Left hindlimb (tissue), 1 donor: ENCODE data around the gene CNTN4.

Experiments
- DNase-seq: peaks from one replicate; pipeline ENCODE4 v3.0.0-alpha.2; 2018

CNTN4 gene

DNA sequence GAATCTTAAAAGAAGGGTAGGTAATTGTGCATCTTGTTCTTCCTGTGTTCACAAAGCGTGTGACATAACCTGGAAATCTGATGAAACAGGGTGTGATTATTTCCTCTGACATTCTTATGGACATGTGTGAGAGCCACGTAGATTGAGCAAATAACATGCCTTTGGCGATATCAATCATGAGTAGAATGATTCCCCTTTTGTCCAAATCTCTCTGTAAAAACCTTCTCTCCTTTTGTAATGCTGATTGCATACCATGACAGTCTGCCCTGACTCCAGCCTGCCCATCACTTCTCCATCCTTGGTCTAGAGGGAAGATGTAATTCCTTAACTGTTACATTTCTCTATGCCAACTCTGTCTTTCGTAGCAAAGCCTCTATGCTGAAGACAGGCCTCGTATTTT is 896.5 kb downstream of the CNTN4 start:
- DNase-seq: no peak

DNA sequence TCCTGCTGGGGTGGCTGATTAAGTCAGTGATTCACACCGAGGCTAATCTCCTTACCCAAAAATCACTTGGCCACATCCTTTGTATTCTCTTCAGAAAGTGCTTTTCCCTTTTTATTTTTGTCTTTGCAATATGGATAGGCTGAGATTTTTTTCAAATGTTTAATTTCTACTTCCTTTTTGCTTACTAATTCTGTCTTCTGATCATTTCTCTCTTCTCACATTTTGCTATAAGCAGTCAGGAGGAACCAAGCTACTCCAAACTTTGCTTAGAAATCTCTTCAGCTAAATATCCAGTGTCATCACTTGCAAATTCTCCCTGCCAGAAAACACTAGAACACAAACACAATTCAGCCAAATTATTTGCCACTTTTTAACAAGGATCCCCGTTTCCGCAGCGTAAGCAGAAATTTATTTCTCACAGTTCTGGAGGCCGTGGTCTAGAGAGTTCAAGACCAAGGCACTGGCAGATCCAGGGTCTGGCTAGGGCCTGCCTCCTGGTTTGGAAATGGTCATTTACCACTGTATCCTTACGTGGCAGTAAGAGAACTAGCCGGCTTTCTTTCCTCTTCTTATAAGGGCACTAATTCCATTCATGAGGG is 906.6 kb downstream of the CNTN4 start:
- DNase-seq: no peak

DNA sequence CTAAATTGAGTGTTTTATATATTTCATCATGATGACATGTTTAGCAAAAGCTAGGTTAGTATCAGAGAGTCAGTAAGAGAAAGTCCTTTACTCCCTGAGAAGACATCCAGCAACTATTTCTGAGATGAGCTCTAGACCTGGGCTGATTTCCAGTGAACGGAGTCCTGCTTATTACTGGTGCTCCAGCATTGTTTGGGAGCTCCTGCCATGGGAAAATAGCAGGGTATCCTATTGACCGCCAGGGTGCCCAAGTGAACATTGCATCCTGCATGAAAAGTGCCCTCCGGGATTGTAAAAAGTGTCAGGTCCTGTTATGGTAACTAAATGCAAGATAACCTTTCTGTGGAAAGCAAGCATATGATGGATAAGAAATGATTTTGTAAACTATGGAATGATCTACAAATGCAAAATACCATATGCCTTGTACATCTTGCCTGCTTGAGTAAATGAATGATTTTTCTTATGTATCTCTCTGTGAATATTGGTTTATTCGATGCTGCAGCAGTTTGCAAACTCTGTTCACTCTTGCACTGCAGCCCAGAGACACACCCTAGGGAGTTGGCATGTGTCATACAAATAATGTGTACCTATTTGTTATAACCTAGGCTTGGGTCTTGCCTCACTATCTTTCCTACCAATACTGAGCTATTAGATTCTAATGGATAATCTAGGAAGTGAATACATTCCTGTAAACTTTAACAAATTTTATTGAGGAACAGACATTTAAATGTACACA is 914.8 kb downstream of the CNTN4 start:
- no peak for DNase-seq

DNA sequence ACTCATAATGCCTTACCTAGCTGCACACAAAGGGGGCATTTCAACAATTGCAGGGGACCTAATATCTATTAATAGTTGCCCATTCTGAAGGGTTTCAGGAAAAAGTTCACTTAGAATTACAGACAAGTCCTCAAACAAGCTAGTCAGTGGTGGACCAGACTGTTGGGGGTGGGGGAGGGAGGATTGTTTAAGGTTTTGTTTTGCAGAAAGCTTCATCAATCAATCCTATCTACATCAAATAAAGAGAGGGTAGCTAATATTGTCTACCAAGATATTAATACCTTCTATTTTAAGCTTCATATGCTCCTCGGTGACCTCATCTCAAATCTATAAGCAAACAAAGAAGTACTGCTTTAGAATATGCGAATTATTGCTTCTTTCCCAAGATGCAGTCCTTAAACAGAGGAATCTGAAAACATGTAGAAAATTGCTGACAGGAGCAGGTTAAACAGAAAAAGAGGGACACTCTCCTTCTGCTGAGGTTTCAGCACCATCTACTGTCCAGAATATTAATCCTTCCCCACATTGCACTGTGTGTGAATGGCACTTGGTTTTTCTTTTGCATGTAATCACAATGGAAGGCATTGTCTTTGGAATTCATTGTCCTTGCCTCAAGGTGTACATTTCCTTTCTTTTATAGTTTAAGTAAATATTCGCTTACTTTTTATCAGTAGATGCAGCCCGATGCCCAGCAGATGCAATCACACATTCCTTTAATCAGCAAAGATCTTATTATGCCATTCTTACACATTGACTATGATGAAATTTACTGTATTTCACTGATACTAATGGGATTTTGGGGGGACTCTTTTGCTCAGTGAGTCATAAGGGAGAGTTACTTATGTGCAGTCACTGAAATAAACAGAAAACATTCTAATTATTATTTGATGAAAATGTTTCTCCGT is 916.8 kb downstream of the CNTN4 start:
- no peak for DNase-seq

DNA sequence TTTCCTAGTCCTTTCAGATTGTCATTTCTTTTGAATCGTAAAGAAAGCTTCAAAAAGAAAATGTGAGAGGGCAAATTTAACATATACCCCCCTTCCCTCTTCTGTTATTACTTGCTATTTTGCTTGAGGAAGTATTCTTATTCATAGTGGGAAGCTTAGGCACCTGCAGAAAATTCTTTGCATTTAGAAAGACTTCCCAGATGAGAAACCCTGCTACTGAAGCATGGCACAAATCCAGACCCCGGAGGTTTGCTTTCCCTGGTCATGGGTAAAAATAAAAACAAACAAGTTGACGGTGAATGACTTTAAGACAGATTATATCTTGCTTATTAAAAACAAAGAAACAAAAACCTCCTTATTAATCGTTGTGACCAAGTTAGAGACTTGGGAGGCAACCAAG is 917.6 kb downstream of the CNTN4 start:
- no peak for DNase-seq

DNA sequence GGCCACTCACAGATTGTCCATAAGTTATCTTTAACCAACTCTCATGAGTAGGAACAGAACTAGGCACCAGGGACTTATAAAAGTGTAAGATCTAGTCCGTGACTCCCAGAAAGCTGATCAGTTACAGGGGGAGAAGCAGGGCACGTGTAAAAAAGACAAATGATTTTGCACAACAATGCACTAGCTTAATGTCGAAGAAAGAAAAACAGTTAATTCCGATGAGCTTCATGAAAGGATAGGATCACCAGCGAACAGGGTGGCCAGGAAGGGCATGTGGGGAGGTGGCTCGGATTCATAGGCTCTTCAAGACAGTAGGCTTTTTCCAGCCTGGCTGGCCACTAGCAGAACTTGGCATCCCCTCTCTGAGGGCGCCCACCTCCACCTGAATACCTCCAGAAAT is 921.5 kb downstream of the CNTN4 start:
- DNase-seq: no peak

DNA sequence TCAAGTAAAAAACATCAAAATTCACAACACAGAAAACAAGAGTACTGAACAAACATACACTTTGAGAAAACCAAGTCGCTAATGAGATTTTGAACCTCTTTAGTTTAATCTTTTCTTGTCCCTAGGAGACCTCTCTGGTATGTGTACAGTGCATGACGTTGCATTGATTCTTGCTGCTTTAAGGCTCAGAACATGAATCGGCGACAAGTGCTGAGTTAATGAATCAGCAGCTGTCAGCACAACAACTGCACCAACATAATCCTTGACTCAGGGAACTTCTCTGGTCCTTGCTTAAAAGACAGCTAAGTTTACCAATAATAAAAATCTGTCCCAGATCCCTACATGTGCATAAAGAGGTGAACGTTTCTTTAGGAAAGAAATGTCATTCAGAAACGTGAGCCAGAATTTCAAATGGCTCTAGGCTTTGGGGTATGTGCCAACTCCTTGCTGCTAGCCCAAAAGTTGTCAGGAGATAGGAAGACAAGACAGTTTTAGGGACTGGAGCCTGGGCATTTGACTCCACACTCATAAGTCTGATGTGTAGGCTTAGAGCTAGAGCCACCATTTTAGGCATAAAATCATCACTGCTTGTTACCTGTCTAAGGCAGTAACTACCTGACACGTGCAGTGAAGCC is 924.6 kb downstream of the CNTN4 start:
- no peak for DNase-seq

DNA sequence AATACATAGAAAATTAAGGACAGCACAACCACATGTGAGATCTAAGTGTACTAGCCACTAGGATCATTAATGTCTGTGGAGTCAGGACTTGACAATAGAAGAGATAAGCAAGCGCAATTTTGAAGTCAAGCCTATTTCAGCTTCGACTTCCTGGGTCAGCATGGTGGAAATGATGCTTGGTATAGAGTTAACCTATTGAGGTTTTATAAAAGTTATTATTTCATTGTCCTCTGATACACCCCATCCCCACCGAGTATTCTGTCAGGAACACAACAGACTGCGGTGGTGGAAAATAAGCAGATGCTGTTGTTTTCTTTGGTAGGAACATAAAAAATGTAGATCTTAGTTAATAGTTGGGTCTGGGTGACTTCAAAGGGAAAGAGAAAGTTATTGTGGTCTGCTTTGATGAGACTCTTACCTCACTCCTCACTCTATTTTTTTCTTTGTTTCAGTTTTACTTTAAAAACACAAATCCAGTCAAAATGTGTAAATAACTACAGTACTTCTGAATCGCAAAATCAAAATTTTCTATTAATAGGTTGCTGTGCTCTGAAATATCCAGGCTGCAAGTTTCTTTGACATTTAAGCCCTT is 929.4 kb downstream of the CNTN4 start:
- no peak for DNase-seq

DNA sequence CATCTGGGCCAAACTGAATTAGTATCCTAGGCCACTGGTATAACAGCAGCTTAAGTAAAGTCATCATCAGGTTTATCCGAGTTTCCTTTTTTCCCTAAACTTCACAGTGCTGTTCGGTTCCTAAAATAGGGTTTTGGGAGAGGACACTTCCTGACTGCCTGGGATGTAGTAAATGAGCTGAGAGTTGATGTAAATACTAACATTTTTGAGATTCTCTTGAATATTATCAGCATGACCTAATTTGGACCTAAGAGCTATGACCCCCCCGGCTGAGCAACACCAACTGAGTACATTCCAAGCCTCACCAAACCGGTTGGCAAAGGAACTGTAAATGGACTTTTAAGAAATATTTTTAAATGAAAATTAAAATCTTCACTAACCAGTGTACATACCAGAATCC is 932.7 kb downstream of the CNTN4 start:
- no peak for DNase-seq

DNA sequence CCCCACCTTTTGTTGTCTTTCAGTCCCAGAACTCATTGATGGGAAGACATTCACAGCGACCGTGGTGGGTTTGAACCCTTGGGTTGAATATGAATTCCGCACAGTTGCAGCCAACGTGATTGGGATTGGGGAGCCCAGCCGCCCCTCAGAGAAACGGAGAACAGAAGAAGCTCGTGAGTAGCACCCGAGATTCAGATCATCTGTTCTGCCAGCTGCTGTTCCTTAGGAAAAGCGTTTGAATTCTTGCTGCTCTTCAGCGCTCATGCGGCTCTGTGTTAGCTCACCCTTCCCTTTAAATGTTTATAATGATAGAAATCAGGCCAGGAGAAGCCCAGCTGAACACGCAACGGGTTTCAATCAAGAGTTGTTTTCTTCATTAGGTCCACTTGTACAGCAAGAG is 938.5 kb downstream of the CNTN4 start:
- DNase-seq: no peak

DNA sequence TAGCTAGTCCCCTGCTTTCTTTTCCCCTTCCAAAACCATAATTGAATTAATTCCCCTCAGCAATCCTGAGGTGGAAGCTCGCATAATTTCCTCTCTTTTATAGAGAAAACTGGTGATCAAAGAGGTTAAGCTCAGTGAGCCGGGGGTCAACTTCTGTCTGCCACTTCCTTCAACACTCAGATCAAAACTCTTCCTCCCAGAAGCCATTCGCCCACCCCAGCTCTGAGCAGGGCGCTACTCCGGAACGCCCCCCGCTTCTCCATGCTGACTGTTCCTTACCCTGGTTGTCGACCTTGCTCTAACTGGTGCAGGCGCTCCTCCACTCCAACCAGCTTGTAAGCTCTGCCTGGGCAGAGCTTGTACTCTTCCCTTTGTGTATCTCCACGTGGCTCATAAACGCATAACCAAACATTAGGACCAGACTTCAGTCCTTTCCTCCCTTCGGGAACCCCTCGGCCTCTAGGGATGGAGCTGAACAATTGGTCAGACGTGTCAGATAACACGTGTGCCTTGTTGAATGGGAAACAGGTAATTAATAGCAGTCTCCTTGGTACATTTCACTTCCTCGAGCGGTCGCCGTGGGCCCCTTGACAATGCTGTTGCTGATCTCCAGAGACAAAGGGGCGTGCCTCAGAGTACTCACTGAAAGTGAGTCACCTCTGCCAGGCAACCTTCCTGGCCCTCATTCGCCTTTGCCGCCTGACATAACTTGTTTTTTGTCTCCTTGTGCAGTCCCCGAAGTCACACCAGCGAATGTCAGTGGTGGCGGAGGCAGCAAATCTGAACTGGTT is 939.7 kb downstream of the CNTN4 start:
- DNase-seq: no peak

DNA sequence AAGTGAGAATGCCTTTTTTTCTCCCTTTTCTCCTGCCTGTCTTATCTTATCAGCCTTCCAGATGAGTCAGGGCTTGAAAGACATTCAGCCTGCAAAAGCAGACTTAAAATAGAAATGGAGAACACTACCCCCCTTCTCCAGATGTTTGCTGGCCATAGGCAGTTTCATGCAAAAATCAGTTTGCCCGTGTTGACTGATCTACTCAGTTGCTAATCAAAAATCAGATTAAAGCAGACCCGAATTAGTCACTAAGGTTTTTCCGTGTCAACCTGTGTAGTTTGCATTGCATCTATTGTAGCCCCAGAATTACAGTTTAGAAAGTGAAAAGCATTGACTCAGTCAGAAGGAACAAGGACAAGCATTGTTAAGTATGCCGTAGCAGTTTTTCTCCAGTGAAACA is 955.3 kb downstream of the CNTN4 start:
- no peak for DNase-seq

DNA sequence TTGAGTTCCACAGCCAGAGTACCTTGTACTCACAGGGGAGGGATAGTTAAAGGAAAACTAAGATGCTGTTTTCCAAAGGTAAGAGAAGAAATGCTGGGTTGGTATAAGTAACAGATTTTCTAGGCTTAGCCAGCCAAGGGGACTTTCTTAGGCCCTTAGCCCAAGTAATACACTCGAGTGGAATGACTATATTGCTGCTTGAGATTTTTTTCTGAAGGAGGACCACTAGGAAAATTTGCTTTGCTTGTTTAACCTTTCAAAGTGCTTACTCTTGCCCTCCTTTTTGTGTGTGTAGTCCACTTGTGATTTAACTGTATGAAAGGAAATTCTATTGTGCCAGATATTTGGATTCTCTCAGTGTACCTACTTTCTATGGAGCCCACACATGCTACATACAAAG is 961.0 kb downstream of the CNTN4 start:
- DNase-seq: no peak

DNA sequence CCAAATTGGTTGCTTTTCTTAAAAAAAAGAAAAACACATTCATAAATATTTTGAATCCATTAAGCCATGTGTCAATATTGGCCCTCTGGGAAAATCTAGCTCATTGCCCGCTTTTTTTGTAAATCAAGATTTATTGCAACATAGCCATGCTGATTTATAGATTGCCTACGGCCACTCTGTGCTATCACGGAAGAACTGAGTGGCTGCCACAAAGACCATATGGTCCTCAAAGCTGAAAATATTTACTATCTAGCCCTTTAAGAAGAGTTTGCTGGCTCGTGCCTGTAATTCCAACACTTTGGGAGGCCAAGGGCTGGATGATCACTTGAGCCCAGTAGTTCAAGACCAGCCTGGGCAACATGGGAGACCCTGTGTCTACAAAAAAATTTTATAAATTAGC is 965.6 kb downstream of the CNTN4 start:
- no peak for DNase-seq

DNA sequence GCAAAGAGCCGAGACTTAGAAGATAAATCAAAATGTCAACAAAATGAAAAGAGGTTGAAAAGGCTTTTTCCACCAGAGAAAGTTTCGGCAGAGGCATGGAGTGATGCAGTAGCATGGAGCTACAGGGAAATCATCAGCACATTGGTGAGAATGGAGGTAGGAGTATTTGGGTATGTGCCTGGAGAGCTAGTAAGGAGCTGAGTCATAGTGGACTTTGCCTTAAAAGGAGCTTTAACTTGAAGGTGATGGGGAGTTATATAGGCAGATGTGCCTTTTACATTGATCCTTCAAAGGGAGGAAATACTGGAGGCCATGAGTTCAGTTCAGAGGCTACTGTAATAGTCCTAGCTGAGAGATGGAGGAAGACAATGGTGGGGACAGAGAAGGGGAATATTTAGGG is 967.2 kb downstream of the CNTN4 start:
- DNase-seq: no peak

DNA sequence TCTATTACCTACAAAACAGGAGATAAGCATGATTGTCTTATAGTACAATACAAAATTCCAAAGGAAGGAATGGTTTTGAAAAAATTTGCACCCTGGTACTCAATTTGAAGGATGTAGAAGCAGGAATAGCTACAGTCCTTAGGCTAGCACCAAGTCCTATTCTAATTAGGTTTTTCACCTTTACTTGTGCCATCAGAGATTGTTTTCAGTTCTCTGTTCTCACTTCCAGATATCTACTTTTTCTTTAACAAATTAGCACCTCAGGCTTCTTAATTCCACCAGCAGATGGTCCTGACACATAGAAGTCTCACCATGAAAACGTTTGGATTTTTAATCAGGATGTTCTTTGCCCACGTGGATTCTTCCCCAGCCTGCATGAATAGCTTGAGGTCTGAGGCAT is 967.7 kb downstream of the CNTN4 start:
- DNase-seq: no peak

DNA sequence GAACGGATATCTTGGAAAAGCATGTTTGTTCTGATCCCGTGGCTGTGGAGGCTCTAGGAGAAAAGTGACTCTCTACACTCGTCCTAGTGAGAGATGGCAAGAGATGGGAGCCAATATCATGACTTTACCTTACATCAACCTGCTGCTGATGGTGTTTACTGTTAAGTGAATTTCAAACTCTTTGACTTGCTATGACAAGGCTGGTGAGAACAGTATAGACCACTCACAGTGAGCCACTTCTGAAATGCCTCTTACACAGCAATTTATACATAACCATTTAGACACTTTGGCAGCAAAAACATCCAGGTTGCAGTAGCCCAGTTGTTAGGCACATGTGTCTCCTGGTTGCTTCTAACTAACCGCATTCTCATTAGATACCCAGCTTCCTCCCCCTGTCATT is 968.2 kb downstream of the CNTN4 start:
- no peak for DNase-seq

DNA sequence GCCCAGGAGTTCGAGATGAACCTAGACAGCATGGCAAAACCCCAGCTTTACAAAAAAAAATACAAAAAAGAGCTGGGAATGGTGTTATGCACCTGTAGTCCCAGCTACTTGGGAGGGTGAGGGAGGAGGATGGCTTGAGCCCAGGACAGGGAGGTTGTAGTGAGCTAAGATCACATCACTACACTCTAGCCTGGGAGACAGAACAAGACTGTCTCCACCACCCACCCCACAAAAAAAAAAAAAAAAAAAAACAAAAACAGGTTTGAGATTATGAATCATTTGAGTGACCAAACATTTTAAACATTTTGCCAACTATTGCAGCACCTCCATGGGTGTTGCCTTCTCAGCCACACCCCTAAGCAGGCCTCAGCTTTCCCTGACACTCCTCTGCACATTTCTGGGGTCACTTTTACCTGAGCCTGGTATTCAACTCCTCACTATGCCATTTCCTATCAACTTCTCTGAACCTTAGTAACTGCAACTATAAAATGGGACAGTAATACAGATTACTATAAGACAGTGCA is 969.8 kb downstream of the CNTN4 start:
- no peak for DNase-seq

DNA sequence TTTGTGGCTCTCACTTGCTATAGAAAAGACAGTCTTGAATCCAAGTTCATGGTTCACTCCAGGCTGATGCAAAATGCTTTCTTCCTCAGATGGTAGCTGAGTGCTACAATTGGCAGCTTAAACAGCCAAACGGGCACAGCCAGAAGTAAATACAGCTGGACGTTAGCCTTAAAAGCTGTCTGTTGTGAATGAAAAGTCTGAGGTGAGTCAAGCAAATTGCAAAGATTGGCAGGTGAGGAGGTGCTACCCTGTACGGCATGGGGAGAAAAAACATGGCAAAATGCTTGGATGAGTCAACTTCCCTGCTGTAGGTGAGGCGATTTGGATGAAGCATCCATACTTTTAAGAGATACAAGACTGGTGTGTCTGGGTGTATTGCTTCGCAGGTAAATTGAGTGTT is 971.1 kb downstream of the CNTN4 start:
- DNase-seq: no peak

DNA sequence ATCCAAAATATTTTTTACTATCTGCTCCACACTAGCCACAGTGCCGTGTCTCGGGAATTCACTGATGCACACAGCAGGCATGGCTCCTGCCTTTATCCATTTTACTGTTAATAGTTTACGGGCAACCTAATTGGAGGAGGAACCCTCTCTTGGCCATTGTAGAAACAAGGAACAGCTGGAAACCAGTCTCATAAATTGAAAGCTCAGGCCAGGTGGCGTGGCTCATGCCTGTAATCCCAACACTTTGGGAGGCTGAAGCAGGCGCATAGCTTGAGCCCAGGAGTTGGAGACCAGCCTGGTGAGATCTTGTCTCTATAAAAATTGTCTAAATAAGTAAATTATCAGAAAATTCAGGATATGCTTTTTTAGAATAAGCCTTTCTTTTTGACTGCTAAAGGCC is 972.5 kb downstream of the CNTN4 start:
- DNase-seq: no peak

DNA sequence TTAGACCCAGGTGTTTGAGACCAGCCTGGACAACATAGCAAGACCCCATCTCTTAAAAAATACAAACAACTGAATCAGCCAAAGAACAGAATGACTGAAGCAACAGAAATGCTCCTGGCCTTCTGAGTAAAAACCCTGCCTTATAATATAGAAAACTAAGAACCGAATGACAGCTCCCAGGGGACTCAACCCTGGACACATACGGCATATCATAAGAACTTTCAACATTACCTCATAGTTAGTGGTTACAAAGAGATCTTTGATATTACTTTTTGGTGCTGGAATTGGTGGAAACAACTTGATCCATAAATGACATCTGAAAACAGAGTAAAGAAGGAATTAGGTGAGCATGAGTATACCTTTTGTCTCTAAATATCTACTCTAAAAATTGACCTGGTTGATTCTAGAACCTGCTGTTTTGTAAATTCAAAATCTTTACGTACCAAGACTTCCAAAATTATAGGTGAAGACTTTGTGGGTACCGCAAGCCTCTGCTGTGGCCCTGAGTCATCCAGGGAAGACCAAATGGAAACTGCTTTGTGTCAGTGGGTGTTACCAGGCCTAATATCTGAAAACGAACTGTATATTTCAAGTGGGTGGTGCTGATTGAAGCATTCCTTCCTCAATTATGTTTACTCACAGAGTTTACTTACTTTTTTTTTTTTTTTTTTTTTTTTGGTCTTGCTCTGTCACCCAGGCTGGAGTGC is 976.0 kb downstream of the CNTN4 start:
- no peak for DNase-seq
